ENCODE data around the gene HEG1.

Gene HEG1

DNA sequence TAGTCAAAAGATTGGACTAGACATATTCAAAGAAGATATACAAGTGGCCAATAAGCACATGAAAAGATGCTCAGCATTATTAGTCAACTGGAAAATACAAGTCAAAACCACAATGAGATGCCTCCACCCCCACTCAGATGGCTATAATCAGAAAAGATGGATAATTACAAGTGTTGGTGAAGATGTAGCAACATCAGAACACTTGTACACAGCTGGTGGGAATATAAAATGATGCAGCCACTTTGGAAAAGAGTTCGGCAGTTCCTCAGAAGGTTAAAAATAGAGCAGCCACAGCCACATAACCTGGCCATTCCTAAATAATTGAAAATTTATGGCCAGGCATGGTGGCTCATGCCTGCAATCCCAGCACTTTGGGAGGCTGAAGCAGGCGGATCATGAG is 38.4 kb downstream of the HEG1 start:
- peaks cover 74% of the 10 kb centered on the region for H3K36me3 Mint-ChIP-seq
- peak overlapping the region; percentile 24 for H3K27ac Mint-ChIP-seq
- H3K9me3 Mint-ChIP-seq, result no peaks in the 10 kb centered on the region
- H3K4me1 Mint-ChIP-seq, result peaks cover 54% of the 10 kb centered on the region
- ATAC-seq (no peak), DNase-seq (ENCODE audit: low spot score in 2 of 2) (no peak)
- no peak overlapping the region for H3K4me3 Mint-ChIP-seq

DNA sequence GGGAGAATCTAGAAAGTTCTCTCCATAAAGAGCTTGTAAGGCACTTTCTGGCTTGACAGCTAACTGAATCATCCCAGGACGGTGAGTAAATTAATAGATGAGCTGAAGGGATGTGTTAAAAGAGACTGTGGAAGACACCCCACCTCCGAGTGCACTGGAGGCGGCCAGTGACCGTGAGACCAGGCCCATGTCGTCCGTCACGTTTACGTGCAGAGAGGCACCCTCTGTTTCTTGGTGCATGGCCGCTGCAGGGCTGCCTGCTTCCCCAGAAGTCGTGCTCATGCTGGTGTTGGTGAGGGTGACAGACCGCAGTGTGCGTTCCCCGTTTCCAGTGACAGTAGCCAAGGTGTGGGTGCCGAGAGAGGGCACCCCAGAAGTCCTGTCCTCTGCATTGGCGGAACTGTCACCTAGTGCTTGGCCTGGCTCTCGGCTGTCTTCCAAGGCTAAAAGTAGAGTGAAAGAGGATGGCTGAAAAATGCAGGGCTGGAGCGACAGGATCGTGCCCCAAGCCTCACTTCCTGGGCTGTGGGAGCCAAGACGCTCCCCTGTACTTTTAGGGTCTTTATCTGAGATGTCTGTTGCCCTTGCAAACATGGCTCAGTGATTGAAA is 41.1 kb downstream of the HEG1 start:
- ATAC-seq (no peak), DNase-seq (ENCODE audit: low spot score in 2 of 2) (no peak)
- peaks cover 82% of the 10 kb centered on the region for H3K36me3 Mint-ChIP-seq
- no peak overlapping the region for H3K4me3 Mint-ChIP-seq
- H3K27ac Mint-ChIP-seq, result peak overlapping the region; percentile 5
- H3K4me1 Mint-ChIP-seq, result peaks cover 62% of the 10 kb centered on the region
- H3K9me3 Mint-ChIP-seq, result no peaks in the 10 kb centered on the region

DNA sequence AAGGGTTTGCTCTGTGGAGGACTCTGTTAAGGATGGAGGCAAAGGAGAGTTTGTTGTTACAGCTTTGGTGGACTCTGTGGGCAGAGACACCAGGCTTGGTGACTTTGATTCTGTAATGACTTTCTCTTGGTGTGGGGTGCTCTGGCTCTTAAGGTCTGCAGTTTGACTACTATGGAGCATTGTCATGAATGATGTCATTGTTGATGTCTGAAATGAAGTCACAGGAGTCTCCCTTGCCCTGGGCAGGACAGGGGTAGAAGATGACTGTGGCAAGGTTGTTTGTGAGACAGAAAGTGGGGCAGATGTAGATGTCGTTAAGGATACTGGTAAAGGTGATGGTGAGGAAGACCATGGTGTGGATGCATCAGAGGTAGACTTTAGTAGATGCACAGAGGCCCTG is 42.7 kb downstream of the HEG1 start:
- H3K36me3 Mint-ChIP-seq, result peaks cover 82% of the 10 kb centered on the region
- H3K9me3 Mint-ChIP-seq, result no peaks in the 10 kb centered on the region
- peaks cover 48% of the 10 kb centered on the region for H3K4me1 Mint-ChIP-seq
- H3K4me3 Mint-ChIP-seq, result no peak overlapping the region
- H3K27ac Mint-ChIP-seq, result peak overlapping the region; percentile 55
- DNase-seq (ENCODE audit: low spot score in 2 of 2) (no peak), ATAC-seq (peak; percentile 95)

DNA sequence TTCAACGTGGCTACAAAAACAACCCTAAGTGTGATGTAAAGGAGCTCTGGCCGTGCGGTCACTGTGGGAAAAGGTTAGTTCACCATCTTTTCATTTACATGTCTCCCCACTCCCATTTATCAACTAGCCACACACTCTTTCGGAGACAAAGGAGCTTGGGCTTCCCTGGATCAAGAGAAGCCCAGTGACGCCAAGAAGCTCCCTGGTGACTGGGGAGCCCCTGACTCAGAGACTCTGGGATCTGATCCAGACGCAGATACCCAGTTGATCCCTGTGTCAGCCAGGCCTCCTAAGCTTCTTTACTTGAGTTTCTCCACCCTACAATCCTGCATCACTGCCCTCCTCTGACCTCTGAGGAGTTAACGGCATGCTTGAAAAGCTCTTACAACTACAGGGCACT is 43.9 kb downstream of the HEG1 start:
- Mint-ChIP-seq H3K9me3 (no peaks in the 10 kb centered on the region), H3K27ac (no peak overlapping the region), H3K36me3 (peaks cover 82% of the 10 kb centered on the region), H3K4me3 (no peak overlapping the region), H3K4me1 (peaks cover 46% of the 10 kb centered on the region)
- DNase-seq (ENCODE audit: low spot score in 2 of 2), result no peak
- no peak for ATAC-seq

DNA sequence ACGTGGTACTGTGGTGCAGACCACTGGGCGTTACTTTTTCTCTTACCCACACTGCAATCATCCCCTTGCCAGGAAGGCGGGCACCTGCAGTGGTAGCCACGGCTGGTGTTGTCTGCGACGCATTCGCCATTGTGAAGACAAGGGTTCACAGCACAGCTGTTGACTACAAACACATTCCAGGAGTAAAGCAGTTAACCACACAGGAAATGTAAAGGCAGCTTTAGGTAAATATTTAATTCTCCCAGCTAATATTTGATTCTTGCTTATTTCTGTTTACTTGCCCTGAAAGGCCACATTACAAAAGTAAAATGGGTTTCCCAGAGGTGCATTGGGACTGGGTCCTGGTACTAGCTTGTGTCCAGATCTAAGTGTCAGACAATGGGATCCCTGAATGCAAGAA is 45.4 kb downstream of the HEG1 start:
- Mint-ChIP-seq H3K36me3 (peaks cover 83% of the 10 kb centered on the region), H3K4me1 (peaks cover 38% of the 10 kb centered on the region), H3K9me3 (no peaks in the 10 kb centered on the region), H3K27ac (peak overlapping the region; percentile 52), H3K4me3 (no peak overlapping the region)
- no peak for DNase-seq (ENCODE audit: low spot score in 2 of 2)
- ATAC-seq, result no peak

DNA sequence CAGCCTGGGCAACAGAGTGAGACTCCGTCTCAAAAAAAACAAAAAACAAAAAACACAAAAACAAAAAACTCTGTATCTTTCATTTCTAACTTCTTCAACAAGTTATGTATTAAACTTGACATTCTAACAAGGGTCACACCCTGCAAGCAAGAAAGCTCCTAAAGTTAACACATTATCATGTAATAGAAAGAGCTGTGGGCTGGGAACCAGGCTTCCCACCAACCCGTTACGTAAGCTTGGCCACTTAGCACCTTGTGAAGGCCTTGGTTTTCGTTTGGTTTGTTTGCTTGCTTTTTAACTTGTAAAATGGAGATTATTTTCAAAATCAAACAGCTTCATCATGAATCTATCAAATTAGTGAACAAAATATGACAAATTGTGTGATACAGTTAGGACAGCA is 47.0 kb downstream of the HEG1 start:
- Mint-ChIP-seq H3K27ac (no peak overlapping the region), H3K9me3 (no peaks in the 10 kb centered on the region), H3K4me3 (no peak overlapping the region), H3K4me1 (peaks cover 34% of the 10 kb centered on the region), H3K36me3 (peaks cover 87% of the 10 kb centered on the region)
- ATAC-seq (no peak), DNase-seq (ENCODE audit: low spot score in 2 of 2) (no peak)

DNA sequence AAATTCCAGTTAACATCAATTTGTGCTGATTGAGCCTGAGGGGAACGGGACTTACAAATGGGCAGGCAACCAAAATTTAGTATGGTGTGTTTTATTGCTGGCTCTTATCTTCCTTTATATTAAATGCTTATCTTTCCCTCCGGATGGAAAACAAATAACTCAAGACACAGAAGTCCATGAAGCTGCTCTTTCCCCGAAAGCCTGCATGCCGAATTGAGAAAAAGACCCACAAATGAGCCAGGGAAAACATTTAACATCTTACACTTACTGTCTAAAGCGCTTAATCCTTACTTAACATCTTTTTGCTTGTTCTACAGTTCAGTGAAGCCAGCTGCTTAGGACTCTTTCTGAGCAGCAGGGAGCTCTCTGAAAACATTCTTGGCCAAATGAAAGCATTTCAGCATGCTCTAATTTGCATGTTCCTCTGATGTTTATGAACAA is 49.5 kb downstream of the HEG1 start:
- DNase-seq (ENCODE audit: low spot score in 2 of 2) (no peak), ATAC-seq (no peak)
- Mint-ChIP-seq H3K4me1 (peaks cover 17% of the 10 kb centered on the region), H3K4me3 (no peak overlapping the region), H3K27ac (no peak overlapping the region), H3K9me3 (no peaks in the 10 kb centered on the region), H3K36me3 (peaks cover 90% of the 10 kb centered on the region)

DNA sequence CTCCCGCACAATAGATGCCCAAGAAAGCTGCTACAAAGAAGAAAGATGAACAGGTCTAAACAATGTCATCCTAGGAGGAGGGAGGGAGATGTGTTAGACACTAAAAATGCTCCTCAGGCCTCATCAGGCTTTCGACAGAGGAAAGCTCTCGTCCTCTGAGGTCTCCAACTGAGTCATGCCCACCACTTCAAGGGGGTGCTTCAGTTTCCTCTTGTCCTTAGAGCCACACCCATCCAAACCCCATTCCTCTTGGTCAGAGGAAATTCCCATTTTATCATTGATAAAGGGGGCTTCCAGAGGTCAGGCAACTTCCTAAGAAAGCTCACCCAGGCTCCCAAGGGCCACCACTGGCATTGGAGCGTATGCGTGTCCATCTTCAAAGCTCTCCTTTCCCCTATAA is 50.1 kb downstream of the HEG1 start:
- ATAC-seq (no peak), DNase-seq (ENCODE audit: low spot score in 2 of 2) (no peak)
- Mint-ChIP-seq H3K4me3 (no peak overlapping the region), H3K4me1 (peaks cover 12% of the 10 kb centered on the region), H3K36me3 (peaks cover 91% of the 10 kb centered on the region), H3K9me3 (no peaks in the 10 kb centered on the region), H3K27ac (peak overlapping the region; percentile 49)

DNA sequence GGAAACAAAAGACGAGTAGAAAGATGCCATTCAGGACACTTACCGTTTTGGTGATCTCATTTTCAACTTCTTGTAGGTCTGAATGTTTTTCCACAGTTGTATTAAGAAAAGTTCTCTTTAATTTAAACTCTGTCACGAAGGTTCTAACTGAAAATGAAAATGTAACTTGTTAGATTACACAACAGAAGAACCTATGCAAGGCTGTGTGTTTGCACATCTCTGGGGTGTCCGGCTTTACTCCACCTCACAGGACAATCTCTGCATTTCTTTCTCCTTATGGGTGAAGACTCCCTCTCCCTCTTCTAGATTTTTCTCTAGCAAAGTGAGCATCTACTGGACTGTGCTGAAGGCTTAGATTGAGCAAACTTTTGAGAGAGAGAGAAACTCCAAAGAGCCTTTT is 50.6 kb downstream of the HEG1 start:
- ATAC-seq (no peak), DNase-seq (ENCODE audit: low spot score in 2 of 2) (no peak)
- H3K9me3 Mint-ChIP-seq, result no peaks in the 10 kb centered on the region
- H3K27ac Mint-ChIP-seq, result peak overlapping the region; percentile 49
- H3K4me3 Mint-ChIP-seq, result no peak overlapping the region
- peaks cover 7% of the 10 kb centered on the region for H3K4me1 Mint-ChIP-seq
- H3K36me3 Mint-ChIP-seq, result peaks cover 95% of the 10 kb centered on the region

DNA sequence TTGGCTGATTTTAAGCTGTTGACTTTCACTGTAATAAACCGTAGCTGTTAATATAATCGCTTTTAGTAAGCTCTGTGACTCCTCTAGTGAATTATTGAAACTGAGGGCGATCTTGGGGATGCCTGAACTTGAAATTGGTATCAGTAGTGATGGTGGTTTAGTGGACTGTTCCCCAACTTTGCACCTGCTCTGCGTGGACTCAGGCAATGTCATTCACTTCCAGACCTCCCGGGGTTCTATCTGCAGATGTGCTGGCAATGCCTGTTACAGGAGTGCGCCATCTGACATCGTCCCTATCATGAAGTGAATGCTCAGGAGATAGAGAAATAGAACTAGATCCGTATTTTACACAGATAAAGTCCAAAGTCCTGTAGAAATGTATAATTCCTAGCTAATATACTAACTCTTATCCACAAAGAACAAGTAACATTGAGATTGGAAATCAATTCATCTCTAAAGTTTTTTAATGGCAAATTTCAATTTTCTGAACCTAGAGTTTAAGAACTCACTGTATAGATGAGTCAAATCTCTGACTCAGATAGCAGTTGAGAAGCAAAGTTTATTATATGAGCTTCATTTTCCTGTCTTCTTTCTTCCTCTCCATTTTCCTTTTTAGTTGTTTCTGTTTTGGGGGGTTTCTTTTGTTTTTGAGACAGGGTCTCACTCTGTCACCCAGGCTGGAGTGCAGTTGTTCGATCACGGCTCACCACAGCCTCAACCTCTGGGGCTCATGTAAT is 51.8 kb downstream of the HEG1 start:
- DNase-seq (ENCODE audit: low spot score in 2 of 2), result no peak
- Mint-ChIP-seq H3K27ac (peak overlapping the region; percentile 70), H3K36me3 (peaks cover 95% of the 10 kb centered on the region), H3K4me3 (no peak overlapping the region), H3K4me1 (no peaks in the 10 kb centered on the region), H3K9me3 (no peaks in the 10 kb centered on the region)
- no peak for ATAC-seq

DNA sequence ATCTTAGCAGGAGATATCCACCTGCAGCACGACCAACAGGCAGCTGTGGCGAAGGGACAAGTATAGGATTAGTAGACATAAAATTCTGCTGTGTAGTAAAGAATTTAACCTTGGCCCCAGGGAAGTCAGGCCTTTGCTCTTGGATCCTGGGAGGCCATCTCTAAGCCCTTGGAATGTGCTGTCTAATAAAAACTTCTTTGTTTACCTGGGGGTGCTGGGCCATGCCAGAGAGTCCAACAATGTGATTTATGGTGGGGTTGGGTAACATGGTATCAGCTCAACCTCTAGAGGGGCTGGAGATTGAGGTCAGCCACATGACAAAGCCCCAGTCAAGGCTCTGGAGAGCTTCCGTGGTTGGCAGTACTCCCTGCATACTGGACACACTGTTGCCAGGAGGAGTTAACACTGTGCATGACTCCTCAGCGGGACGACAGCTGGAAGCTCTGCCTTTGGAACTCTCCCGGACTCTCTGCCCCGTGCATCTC is 52.4 kb downstream of the HEG1 start:
- Mint-ChIP-seq H3K27ac (no peak overlapping the region), H3K36me3 (peaks cover 93% of the 10 kb centered on the region), H3K9me3 (no peaks in the 10 kb centered on the region), H3K4me3 (no peak overlapping the region), H3K4me1 (no peaks in the 10 kb centered on the region)
- no peak for DNase-seq (ENCODE audit: low spot score in 2 of 2)
- no peak for ATAC-seq

DNA sequence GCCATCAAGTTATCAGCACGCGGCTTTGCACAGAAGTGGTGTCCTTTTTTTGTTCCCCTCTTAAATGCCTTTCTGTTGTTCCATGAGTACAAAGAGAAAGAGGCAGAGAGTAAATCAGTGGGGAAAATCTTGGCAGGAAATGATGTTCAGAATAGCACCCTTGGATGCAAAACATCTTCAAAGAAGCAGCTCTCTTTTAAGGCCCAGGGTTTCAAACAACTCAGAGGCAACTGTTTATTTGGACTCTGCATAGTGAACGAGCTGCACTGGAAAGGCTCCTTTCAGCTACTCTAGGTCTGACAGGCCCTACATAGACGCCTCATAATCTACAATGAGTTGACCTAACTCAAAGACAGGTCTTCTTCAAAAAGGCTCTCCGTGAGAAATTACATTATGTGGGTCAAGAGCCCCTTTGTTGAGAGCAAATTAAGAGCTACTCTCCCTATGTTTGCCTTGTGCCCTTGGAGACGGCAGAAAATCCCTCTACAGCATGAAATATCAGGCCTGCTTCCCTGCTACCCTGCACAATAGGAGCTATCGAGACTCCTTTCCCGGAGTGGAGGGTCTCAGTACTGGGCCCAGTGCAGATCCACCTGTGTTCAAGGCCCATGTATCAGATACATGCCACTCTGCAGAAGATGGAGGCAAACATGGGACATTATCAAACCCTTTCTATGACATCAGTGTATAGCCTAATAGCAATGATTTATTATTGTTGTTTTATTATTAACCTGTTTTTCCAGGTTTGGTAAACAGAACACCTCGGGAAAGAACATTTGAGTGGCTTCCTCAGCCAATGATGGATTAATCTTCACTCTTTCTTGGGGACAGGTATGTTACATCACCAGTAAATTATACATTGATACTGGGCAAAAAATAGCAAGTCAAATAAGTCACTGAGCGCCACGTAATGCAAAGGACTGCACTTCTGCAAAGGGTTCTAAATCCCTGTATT is 53.1 kb downstream of the HEG1 start:
- no peak for ATAC-seq
- Mint-ChIP-seq H3K9me3 (no peaks in the 10 kb centered on the region), H3K4me1 (no peaks in the 10 kb centered on the region), H3K36me3 (peaks cover 93% of the 10 kb centered on the region), H3K4me3 (no peak overlapping the region), H3K27ac (no peak overlapping the region)
- no peak for DNase-seq (ENCODE audit: low spot score in 2 of 2)

DNA sequence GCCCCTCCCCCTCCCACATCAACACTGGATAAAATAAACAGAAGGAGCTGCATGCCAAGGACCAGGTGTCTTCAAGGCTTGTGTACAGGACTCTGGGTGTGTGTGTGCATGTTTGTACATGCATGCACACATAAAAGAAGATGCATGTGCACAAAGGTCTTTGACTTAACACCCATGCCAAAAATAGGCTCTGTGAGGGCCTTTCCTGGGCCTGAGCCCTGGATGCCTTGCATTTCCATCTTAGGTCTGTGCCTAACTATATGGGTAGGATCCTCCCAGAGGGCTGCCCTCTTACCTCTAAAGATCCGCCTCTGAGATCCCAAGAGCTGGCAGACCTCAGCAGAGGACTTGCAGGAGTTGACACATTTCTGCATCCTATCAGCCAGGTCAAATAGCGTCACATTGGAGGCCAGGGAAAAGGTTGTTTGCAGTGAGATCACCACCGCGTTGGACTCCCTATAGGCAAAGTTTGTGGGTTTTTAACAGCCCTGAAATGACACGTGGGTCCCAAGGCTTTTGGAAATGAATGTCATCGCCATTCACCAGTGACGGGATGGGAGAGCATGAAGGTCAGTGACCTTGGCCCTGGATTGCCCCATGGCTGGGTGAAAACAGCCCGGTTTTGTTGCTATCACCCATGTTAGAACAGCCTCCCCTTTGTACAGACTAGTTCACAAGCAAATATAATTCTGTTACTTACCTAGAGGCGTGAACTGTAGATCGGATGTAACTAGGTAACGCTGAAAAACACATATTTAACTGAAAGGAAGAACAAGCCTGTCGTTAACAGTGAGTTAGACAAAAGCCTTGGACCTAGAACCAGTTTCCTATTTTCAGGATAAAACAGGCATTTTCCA is 54.0 kb downstream of the HEG1 start:
- ATAC-seq (no peak), DNase-seq (ENCODE audit: low spot score in 2 of 2) (no peak)
- peak overlapping the region; percentile 26 for H3K27ac Mint-ChIP-seq
- peaks cover 93% of the 10 kb centered on the region for H3K36me3 Mint-ChIP-seq
- no peaks in the 10 kb centered on the region for H3K4me1 Mint-ChIP-seq
- no peak overlapping the region for H3K4me3 Mint-ChIP-seq
- H3K9me3 Mint-ChIP-seq, result no peaks in the 10 kb centered on the region

DNA sequence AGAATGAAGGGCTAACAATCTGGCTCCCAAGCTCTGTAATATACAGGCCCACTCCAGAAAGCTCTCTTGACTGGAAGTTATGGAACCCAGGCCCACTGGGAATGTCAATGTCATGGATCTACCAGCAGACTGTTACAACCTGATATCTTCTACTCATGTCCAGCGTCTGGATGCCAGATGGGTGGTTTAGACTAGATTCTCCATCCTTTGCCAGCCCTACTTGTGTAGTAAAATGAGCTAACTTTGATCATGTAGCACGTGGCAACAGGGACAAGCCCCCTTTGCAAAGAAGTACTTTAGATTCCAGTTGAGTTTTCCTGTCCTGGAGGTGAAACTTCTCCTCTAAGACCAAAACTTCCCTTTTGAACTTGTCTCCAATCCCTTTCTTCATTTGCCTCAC is 55.1 kb downstream of the HEG1 start:
- peaks cover 92% of the 10 kb centered on the region for H3K36me3 Mint-ChIP-seq
- no peak overlapping the region for H3K27ac Mint-ChIP-seq
- peaks cover 6% of the 10 kb centered on the region for H3K4me1 Mint-ChIP-seq
- DNase-seq (ENCODE audit: low spot score in 2 of 2) (no peak), ATAC-seq (no peak)
- no peaks in the 10 kb centered on the region for H3K9me3 Mint-ChIP-seq
- no peak overlapping the region for H3K4me3 Mint-ChIP-seq

All from stimulated activated effector memory CD8-positive, alpha-beta T cell treated with anti-CD3 and anti-CD28 coated beads, Interleukin-12 subunit alpha, Interleukin-12 subunit beta, amount 100 ng/mL, for 72 hours (primary cell).